SK-N-MC (cell line): ENCODE measurements around the gene SP140L.

Experiments used
- EZH2 ChIP-seq: fragments of 200-600 bp; sonication (generic); IDR thresholded peaks from one replicate; pipeline ENCODE4 v1.6.1; 2017; ENCODE audit warnings: antibody characterized with exemption
- POLR2AphosphoS5 ChIP-seq: IDR thresholded peaks from 2 replicates; pipeline ENCODE4 v1.6.1; 2012; ENCODE audit warnings: mild to moderate bottlenecking, low read depth, low read length, borderline replicate concordance

DNA sequence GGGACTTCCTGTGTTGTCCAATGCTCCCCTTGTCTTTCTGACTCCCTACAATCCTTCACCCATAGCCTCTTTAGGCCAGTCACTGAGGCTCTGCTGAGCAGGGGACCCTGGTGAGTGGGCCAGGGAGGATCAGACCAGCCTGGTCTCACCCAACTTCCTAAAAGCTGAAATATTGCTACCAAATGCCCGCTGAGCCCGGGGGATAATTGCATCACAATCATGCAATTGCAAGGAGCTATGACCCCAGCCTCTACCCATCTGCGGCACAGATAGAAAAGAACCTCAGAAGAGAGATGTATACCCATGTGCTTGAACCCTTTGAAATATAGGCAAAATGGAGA is 85.3 kb downstream of the SP140L start:
- no peak for TF ChIP-seq EZH2
- no peak for TF ChIP-seq POLR2AphosphoS5
